ENCODE data around the gene UBXN4.

DNA sequence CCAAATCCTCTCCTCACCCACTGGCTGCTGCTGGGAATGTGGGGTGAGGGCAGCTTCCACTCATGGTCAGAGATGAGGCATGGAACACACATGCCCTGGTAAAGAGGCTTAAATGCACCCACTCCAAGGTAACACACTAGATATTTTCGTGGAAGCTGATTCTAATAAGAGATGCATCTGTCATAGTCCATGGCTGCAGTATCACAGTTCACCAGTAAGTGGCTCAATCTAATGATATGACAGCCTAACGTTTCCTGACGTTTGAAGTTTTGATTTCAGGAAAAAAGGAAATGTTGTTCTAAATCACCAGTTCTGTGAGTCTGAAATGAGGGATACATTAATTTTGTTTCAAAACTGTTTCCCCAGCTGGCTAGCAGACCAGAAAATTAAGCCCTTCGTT is 57.1 kb downstream of the UBXN4 start:
- TF ChIP-seq EZH2 (IDR thresholded peaks at IDR 0.05; ENCODE audit: insufficient read depth, poor library complexity, severe bottlenecking) (no peak), EZH2phosphoT487 (IDR thresholded peaks at IDR 0.05; ENCODE audit: insufficient read depth, low read depth) (no peak)

All from GM23248 (cell line).